WI38 (cell line): ENCODE results near the gene BTF3.

Experiments
- H3K4me3 ChIP-seq: 2 replicates; pipeline ENCODE4 v1.5.1; 2011; ENCODE audit warnings: low read depth, mild to moderate bottlenecking, control low read depth, low read length
- TF ChIP-seq, protein P1 (sequence below): IDR thresholded peaks from 2 replicates; pipeline ENCODE4 v1.5.1; 2012; ENCODE audit warnings: low read depth, mild to moderate bottlenecking, control low read depth, low read length

BTF3 gene

GRCh38 chr5:73540192-73540591 lies 42.0 kb downstream of the BTF3 start:
- TF ChIP-seq, protein P1, sequence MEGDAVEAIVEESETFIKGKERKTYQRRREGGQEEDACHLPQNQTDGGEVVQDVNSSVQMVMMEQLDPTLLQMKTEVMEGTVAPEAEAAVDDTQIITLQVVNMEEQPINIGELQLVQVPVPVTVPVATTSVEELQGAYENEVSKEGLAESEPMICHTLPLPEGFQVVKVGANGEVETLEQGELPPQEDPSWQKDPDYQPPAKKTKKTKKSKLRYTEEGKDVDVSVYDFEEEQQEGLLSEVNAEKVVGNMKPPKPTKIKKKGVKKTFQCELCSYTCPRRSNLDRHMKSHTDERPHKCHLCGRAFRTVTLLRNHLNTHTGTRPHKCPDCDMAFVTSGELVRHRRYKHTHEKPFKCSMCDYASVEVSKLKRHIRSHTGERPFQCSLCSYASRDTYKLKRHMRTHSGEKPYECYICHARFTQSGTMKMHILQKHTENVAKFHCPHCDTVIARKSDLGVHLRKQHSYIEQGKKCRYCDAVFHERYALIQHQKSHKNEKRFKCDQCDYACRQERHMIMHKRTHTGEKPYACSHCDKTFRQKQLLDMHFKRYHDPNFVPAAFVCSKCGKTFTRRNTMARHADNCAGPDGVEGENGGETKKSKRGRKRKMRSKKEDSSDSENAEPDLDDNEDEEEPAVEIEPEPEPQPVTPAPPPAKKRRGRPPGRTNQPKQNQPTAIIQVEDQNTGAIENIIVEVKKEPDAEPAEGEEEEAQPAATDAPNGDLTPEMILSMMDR: no peak

DNA sequence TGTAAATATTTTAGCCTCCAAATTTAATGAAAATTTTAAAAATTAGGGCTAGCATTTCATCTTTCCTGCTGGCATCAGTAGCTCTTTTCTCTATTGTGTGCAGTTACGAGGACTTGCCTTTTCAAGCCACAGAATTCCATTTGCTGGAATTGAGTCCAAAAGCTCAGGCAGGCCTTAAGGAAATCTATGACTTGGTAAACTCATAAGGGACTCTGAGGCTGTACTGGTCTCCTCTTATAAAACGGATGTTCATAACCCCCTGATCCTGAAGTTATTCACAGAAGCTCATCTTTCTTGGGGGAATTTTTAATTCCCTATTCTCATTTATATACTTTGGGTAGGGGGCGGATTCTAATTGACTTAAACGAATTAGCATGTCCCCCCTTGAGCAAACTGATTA lies 43.8 kb downstream of the BTF3 start:
- TF ChIP-seq, protein P1: no peak
- H3K4me3 ChIP-seq: no peak overlapping the region

More at GRCh38 chr5:73540192-73540591, 42.0 kb downstream of the BTF3 start:
- H3K4me3 ChIP-seq: no peak overlapping the region

GRCh38 chr5:73544429-73545402 lies 46.5 kb downstream of the BTF3 start:
- TF ChIP-seq, protein P1: no peak
- H3K4me3 ChIP-seq: no peak overlapping the region

DNA sequence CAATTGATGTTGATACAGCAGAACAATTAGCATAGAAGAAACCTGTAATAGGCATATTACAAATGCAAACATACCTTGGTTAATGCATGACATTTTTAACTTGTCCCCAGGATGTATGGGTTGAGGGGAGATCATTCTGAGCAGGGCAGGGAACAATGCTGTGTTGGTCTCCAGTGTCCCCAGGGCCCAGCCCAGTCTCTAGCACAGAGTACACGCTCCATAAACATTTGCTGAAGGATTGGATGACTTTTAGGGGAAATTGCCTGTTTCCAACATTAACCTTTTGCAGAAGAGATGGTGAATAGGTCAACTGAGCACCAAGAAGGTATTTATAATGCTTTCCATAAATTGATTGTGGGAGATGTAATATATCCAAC lies 47.1 kb downstream of the BTF3 start:
- H3K4me3 ChIP-seq: no peak overlapping the region
- TF ChIP-seq, protein P1: no peak

DNA sequence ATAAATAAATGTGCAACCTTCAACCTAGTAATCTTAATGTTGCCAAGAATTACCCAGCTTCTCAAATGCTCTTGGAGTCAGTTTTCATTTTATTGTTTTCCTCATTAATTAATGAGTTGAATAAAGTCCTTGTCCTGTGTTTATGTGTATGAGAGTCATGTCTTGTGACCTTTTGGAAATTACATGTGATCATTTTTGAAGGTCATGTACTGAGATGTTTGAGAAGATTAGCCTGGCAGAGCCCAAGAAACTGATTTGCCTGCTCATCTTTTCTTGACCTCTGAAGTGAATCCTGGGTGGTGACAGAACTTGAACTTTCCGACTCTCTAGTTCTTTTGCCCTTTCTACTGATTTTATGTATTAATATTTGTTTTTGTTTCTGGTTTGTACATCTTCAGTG lies 51.8 kb downstream of the BTF3 start:
- TF ChIP-seq, protein P1: no peak
- no peak overlapping the region for H3K4me3 ChIP-seq

- TF ChIP-seq, protein P1: no peak
- H3K4me3 ChIP-seq: no peak overlapping the region
These were observed 54.4 kb downstream of the BTF3 start for GRCh38 chr5:73552642-73553041.
